ENCODE measurements around the gene TRPC6.

DNA sequence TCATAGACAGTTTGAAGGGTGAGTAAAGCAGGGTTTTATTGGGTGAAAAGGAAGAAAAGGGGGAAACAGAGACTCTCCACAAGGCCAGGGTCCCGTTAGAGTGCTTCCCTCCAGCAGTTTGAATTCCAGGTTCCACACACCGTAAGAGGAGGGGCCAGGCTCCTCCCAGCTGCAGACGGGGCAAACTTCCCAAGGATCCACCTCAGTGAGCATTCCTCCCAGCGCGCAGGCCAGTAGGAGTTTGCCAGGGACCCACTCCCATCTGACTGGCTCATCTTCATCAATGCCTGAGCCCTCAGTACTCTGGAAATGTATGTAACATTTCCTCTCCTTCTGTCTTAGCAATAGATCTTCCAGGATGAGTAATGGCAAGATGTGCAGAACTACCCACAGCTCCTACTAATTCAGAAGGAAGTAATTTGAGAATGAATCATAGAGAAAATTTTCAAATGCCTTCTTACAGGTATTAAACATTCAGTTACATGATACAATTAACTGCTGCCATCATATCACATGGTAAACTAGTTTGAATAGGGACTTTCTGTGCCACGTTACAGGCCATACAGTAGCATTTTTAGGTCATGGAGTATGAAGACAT, 34.0 kb upstream of the TRPC6 start:
- TF ChIP-seq, protein P1, sequence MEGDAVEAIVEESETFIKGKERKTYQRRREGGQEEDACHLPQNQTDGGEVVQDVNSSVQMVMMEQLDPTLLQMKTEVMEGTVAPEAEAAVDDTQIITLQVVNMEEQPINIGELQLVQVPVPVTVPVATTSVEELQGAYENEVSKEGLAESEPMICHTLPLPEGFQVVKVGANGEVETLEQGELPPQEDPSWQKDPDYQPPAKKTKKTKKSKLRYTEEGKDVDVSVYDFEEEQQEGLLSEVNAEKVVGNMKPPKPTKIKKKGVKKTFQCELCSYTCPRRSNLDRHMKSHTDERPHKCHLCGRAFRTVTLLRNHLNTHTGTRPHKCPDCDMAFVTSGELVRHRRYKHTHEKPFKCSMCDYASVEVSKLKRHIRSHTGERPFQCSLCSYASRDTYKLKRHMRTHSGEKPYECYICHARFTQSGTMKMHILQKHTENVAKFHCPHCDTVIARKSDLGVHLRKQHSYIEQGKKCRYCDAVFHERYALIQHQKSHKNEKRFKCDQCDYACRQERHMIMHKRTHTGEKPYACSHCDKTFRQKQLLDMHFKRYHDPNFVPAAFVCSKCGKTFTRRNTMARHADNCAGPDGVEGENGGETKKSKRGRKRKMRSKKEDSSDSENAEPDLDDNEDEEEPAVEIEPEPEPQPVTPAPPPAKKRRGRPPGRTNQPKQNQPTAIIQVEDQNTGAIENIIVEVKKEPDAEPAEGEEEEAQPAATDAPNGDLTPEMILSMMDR (IDR thresholded peaks at IDR 0.05 in 4 of 5, conservative IDR thresholded peaks at IDR 0.05 in 1 of 5): no peak
- TF ChIP-seq POLR2A (IDR thresholded peaks at IDR 0.05): no peak
